ENCODE results near the gene ARL2BP.

GRCh38 chr16:57271867-57272495 is 26.9 kb downstream of the ARL2BP start:
- TF ChIP-seq POLR2A (IDR thresholded peaks at IDR 0.05; ENCODE audit: low read length) (no peak), GATA1 (IDR thresholded peaks at IDR 0.05; ENCODE audit: low read depth, low read length) (no peak)

Data from erythroblast (primary cell).